Mammary epithelial cell (primary cell): ENCODE results near the gene CACNG8.

Experiments
- EZH2 ChIP-seq: IDR thresholded peaks from 2 replicates; pipeline ENCODE4 v1.6.1; 2012; ENCODE audit warnings: low read length, inconsistent platforms, borderline replicate concordance
- TF ChIP-seq, protein P1 (sequence below), 2 donors: IDR thresholded peaks in 1 of 2; conservative IDR thresholded peaks in 1 of 2; 2 replicates each; pipeline ENCODE4 v1.5.1; 2011 to 2012; ENCODE audit warnings: inconsistent platforms in 2 of 2, low read length in 2 of 2, mild to moderate bottlenecking in 2 of 2, control low read depth in 1 of 2, low read depth in 1 of 2; ENCODE audit not compliant: insufficient read depth in 1 of 2; ENCODE audit errors: extremely low read depth in 1 of 2

- TF ChIP-seq, protein P1, sequence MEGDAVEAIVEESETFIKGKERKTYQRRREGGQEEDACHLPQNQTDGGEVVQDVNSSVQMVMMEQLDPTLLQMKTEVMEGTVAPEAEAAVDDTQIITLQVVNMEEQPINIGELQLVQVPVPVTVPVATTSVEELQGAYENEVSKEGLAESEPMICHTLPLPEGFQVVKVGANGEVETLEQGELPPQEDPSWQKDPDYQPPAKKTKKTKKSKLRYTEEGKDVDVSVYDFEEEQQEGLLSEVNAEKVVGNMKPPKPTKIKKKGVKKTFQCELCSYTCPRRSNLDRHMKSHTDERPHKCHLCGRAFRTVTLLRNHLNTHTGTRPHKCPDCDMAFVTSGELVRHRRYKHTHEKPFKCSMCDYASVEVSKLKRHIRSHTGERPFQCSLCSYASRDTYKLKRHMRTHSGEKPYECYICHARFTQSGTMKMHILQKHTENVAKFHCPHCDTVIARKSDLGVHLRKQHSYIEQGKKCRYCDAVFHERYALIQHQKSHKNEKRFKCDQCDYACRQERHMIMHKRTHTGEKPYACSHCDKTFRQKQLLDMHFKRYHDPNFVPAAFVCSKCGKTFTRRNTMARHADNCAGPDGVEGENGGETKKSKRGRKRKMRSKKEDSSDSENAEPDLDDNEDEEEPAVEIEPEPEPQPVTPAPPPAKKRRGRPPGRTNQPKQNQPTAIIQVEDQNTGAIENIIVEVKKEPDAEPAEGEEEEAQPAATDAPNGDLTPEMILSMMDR (conservative IDR thresholded peaks at IDR 0.05 in 1 of 2, IDR thresholded peaks at IDR 0.05 in 1 of 2; ENCODE audit: extremely low read depth in 1 of 2, insufficient read depth in 1 of 2, low read depth in 1 of 2, low read length in 2 of 2) = no peak
- no peak for TF ChIP-seq EZH2
Measured at GRCh38 chr19:54017261-54017660, 54.5 kb downstream of the CACNG8 start.
